B cell (primary cell): ENCODE data around the gene TRIM50.
"Not testable (repeated sequence)": the region's sequence is repeated elsewhere in the genome, so short reads cannot be mapped to it uniquely, and the experiment has no call there.

Experiments used
- CTCF ChIP-seq: fragments of 200-600 bp; IDR thresholded peaks from one replicate; pipeline ENCODE4 v1.8.0; 2022; ENCODE audit warnings: antibody characterized with exemption, mild to moderate bottlenecking
- EZH2 ChIP-seq: IDR thresholded peaks from 2 replicates; pipeline ENCODE4 v1.6.1; 2012; ENCODE audit warnings: borderline replicate concordance, low read depth, mild to moderate bottlenecking, moderate library complexity, low read length; ENCODE audit not compliant: insufficient read depth, poor library complexity, severe bottlenecking

DNA sequence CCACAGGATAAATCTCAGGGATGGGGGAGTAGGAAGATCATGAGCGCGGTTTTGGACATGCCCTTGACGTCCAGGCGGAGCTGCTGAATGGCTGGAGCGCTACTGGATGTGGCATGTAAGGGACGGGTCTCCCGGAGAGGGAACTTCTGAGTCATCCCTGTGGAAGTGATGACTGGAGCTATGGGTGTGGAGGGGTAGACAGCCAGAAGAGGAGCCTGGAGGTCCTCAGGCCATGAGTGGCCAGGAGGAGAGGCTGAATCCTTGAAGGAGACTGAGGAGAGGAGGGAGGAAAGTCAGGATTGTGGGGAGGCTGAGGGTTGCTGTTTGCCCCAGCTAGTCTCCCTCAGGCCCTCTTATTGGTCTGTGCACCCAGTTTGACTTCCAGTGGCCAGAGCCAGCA lies 16.5 kb downstream of the TRIM50 start:
- not testable (repeated sequence) for TF ChIP-seq CTCF, EZH2
